Measurements from ENCODE around the gene CAB39L.

Gene CAB39L

GRCh38 chr13:49271264-49271663, 172.6 kb downstream of the CAB39L start:
- no peak for DNase-seq

GRCh38 chr13:49265822-49266221, 178.0 kb downstream of the CAB39L start:
- no peak for DNase-seq

- DNase-seq = no peak
Measured at GRCh38 chr13:49262634-49263033, 181.2 kb downstream of the CAB39L start.

- no peak for DNase-seq
Measured at GRCh38 chr13:49259586-49259985, 184.3 kb downstream of the CAB39L start.

Data from NCI-H187 treated with DMSO at 0.1 percent for 48 hours (cell line).